ENCODE data around the gene FSHR.

DNA sequence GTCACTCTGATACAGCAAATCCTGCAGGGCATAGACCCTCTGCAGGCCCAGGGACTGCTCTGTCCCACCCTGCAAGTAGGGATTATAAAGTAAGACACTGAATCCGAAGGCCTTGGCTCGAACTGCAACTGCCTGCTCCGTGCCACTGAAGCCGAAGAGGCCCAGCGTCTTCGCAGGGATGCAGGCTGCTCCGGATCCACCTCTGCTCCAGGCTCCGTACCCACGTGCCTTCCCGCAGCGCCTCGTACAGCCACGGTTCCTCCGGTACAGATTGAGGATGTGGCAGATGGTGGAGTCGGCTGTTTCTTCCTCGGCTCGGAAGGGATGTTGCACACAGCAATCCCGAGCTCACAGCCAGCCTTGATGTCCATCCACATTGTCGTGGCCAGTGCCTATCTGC is 238.4 kb downstream of the FSHR start:
- TF ChIP-seq EZH2 (IDR thresholded peaks at IDR 0.05; ENCODE audit: borderline replicate concordance, low read length) = no peak
- TF ChIP-seq, protein P1, sequence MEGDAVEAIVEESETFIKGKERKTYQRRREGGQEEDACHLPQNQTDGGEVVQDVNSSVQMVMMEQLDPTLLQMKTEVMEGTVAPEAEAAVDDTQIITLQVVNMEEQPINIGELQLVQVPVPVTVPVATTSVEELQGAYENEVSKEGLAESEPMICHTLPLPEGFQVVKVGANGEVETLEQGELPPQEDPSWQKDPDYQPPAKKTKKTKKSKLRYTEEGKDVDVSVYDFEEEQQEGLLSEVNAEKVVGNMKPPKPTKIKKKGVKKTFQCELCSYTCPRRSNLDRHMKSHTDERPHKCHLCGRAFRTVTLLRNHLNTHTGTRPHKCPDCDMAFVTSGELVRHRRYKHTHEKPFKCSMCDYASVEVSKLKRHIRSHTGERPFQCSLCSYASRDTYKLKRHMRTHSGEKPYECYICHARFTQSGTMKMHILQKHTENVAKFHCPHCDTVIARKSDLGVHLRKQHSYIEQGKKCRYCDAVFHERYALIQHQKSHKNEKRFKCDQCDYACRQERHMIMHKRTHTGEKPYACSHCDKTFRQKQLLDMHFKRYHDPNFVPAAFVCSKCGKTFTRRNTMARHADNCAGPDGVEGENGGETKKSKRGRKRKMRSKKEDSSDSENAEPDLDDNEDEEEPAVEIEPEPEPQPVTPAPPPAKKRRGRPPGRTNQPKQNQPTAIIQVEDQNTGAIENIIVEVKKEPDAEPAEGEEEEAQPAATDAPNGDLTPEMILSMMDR (IDR thresholded peaks at IDR 0.05; ENCODE audit: low read length) = no peak
